Spinal cord (tissue), 10 donors: Measurements from ENCODE around the gene ETFBKMT. TPM values are rescaled to one million over a fixed set of nuclear protein-coding genes. Genes with fewer than 3 reads are reported as not detected.

Experiments
- DNase-seq, 6 donors: peaks; one replicate each; pipeline versions ENCODE4 v3.0.0 to v3.0.0-alpha.2; 2013 to 2015; ENCODE audit warnings: low spot score in 6 of 6, low read depth in 4 of 6
- H3K27ac ChIP-seq: one replicate; pipeline ENCODE4 v1.5.1; 2013; ENCODE audit warnings: low read depth, low read length, control low read depth
- H3K27me3 ChIP-seq: one replicate; pipeline ENCODE4 v1.6.1; 2013; ENCODE audit warnings: low read length; ENCODE audit not compliant: control insufficient read depth, insufficient read depth
- H3K36me3 ChIP-seq: one replicate; pipeline ENCODE4 v1.6.1; 2013; ENCODE audit warnings: low read length; ENCODE audit not compliant: control insufficient read depth, insufficient read depth
- H3K4me1 ChIP-seq: one replicate; pipeline ENCODE4 v1.6.1; 2013; ENCODE audit warnings: low read length; ENCODE audit not compliant: control insufficient read depth, insufficient read depth
- H3K4me3 ChIP-seq: one replicate; pipeline ENCODE4 v1.5.1; 2013; ENCODE audit warnings: low read depth, low read length, control low read depth
- H3K9me3 ChIP-seq: one replicate; pipeline ENCODE4 v1.6.1; 2013; ENCODE audit warnings: low read length; ENCODE audit not compliant: control insufficient read depth, insufficient read depth
- WGBS: methylation state at CpG from one replicate; pipeline ENCODE4 v1.1.5; 2013; ENCODE audit warnings: missing lambda C conversion rate; ENCODE audit not compliant: insufficient coverage; 5-methylcytosine and 5-hydroxymethylcytosine counted together
- long read RNA-seq, 4 donors: transcript quantifications; one replicate each; lab custom pipeline, GENCODE V29; 2026
- polyA plus RNA-seq, 2 donors: library from polyadenylated mRNA; unstranded; fragments of 120-200 nt; gene quantifications; one replicate each; pipeline ENCODE4 v1.2.1, GENCODE V29; 2013; ENCODE audit not compliant: insufficient read length in 2 of 2
- total RNA-seq, 2 donors: library from RNA; depleted of rRNA in 1 of 2; stranded (reverse); fragments of 120-200 nt in 1 of 2; fragments of >200 nt in 1 of 2; gene quantifications; one replicate each; pipeline versions ENCODE4 v1.2.3 to v1.2.4, GENCODE V29; 2013 to 2014
- donor health status: healthy.

Gene ETFBKMT
- total RNA-seq (1 to 10 TPM; 3.8 to 5.9 TPM), polyA plus RNA-seq (1 to 10 TPM; 3.6 to 5.4 TPM)
- long read RNA-seq, donor 1: 0 reads
- long read RNA-seq, donor 2: 0 reads
- long read RNA-seq, donor 3: 0 reads
- long read RNA-seq, donor 4: 0 reads

- H3K4me3 ChIP-seq: peak within 1 kb of the TSS; percentile 79
- peaks cover 5% of the 10 kb centered on the region for H3K4me1 ChIP-seq
- WGBS: under 1% methylated on average over 34 of the region's 47 CpGs
- DNase-seq: peak; percentile 74 to 97 (median 90)
- no peaks in the 10 kb centered on the region for H3K27me3 ChIP-seq
- no peaks in the 10 kb centered on the region for H3K9me3 ChIP-seq
- peak within 1 kb of the TSS; percentile 96 for H3K27ac ChIP-seq
- no peaks in the 10 kb centered on the region for H3K36me3 ChIP-seq
Observed at GRCh38 chr12:31659087-31659942, at the start of gene ETFBKMT. TSS of gene ETFBKMT (plus strand) at chr12:31659688. CDS start at chr12:31661954, 2,266 bp downstream.

GRCh38 chr12:31612819-31613218, 46.7 kb upstream of the ETFBKMT start:
- no peaks in the 10 kb centered on the region for H3K4me1 ChIP-seq
- WGBS: 60% methylated on average over 2 of the region's 2 CpGs
- no peaks in the 10 kb centered on the region for H3K36me3 ChIP-seq
- H3K27me3 ChIP-seq: no peaks in the 10 kb centered on the region
- DNase-seq: no peak
- H3K4me3 ChIP-seq: no peak overlapping the region
- H3K9me3 ChIP-seq: no peaks in the 10 kb centered on the region
- no peak overlapping the region for H3K27ac ChIP-seq

- Histone ChIP-seq H3K4me3 (no peak overlapping the region), H3K27me3 (no peaks in the 10 kb centered on the region), H3K9me3 (no peaks in the 10 kb centered on the region), H3K36me3 (no peaks in the 10 kb centered on the region), H3K27ac (no peak overlapping the region), H3K4me1 (no peaks in the 10 kb centered on the region)
- DNase-seq: no peak
- WGBS: no CpG with 5 or more reads among the region's 3 CpGs
Observed at GRCh38 chr12:31618228-31619025, 41.1 kb upstream of the ETFBKMT start.

- H3K27ac ChIP-seq: no peak overlapping the region
- no peaks in the 10 kb centered on the region for H3K9me3 ChIP-seq
- no peaks in the 10 kb centered on the region for H3K27me3 ChIP-seq
- WGBS: no CpG with 5 or more reads among the region's 2 CpGs
- H3K36me3 ChIP-seq: no peaks in the 10 kb centered on the region
- H3K4me3 ChIP-seq: no peak overlapping the region
- no peaks in the 10 kb centered on the region for H3K4me1 ChIP-seq
- DNase-seq: no peak
Observed at GRCh38 chr12:31620311-31620710, 39.2 kb upstream of the ETFBKMT start.

GRCh38 chr12:31622038-31622437, 37.5 kb upstream of the ETFBKMT start:
- no peaks in the 10 kb centered on the region for H3K27me3 ChIP-seq
- H3K4me1 ChIP-seq: no peaks in the 10 kb centered on the region
- H3K9me3 ChIP-seq: no peaks in the 10 kb centered on the region
- no peaks in the 10 kb centered on the region for H3K36me3 ChIP-seq
- DNase-seq: no peak
- H3K27ac ChIP-seq: no peak overlapping the region
- WGBS: no CpG with 5 or more reads among the region's 4 CpGs
- no peak overlapping the region for H3K4me3 ChIP-seq

- no peak for DNase-seq
- H3K27ac ChIP-seq: no peak overlapping the region
- no peaks in the 10 kb centered on the region for H3K27me3 ChIP-seq
- H3K4me3 ChIP-seq: no peak overlapping the region
- H3K9me3 ChIP-seq: no peaks in the 10 kb centered on the region
- peaks cover 13% of the 10 kb centered on the region for H3K4me1 ChIP-seq
- WGBS: 100% methylated on average over 1 of the region's 7 CpGs
- H3K36me3 ChIP-seq: no peaks in the 10 kb centered on the region
Observed at GRCh38 chr12:31626270-31626995, 33.1 kb upstream of the ETFBKMT start.

- H3K9me3 ChIP-seq: no peaks in the 10 kb centered on the region
- WGBS: 20% methylated on average over 4 of the region's 5 CpGs
- H3K36me3 ChIP-seq: no peaks in the 10 kb centered on the region
- no peak overlapping the region for H3K4me3 ChIP-seq
- peaks cover 13% of the 10 kb centered on the region for H3K4me1 ChIP-seq
- H3K27ac ChIP-seq: no peak overlapping the region
- DNase-seq: peak in 3 of 6 donors; percentile 29 to 67 (median 66)
- no peaks in the 10 kb centered on the region for H3K27me3 ChIP-seq
Observed at GRCh38 chr12:31627456-31628054, 31.9 kb upstream of the ETFBKMT start.

- peaks cover 13% of the 10 kb centered on the region for H3K4me1 ChIP-seq
- no peak overlapping the region for H3K4me3 ChIP-seq
- no peaks in the 10 kb centered on the region for H3K9me3 ChIP-seq
- WGBS: 39% methylated on average over 9 of the region's 16 CpGs
- DNase-seq: peak in 2 of 6 donors; percentile 59 to 75
- peak overlapping the region; percentile 29 for H3K27ac ChIP-seq
- no peaks in the 10 kb centered on the region for H3K36me3 ChIP-seq
- H3K27me3 ChIP-seq: no peaks in the 10 kb centered on the region
Observed at GRCh38 chr12:31629756-31630732, 29.4 kb upstream of the ETFBKMT start.
